GM12891 (cell line): Measurements from ENCODE around the gene PARD6A. TPM values are rescaled to one million over a fixed set of nuclear protein-coding genes. Genes with fewer than 3 reads are reported as not detected.

Experiments used
- DNase-seq: peaks from one replicate; pipeline ENCODE4 v3.0.0; 2011; ENCODE audit warnings: low spot score; ENCODE audit not compliant: insufficient read length
- FAIRE-seq: peaks from 2 replicates; lab custom pipeline; 2011; peaks lifted over from hg19 to GRCh38; lab: Jason Lieb, UNC
- PAX5 ChIP-seq: IDR thresholded peaks from 2 replicates; pipeline ENCODE4 v1.6.1; 2011; ENCODE audit warnings: low read length, moderate library complexity, mild to moderate bottlenecking; ENCODE audit not compliant: insufficient read depth, severe bottlenecking
- POLR2A ChIP-seq: IDR thresholded peaks from 2 replicates; pipeline ENCODE4 v1.6.1; 2011; ENCODE audit warnings: low read depth, low read length, control low read depth
- POLR2AphosphoS5 ChIP-seq: IDR thresholded peaks from 2 replicates; pipeline ENCODE4 v1.6.1; 2011; ENCODE audit warnings: low read depth, low read length, control low read depth
- POU2F2 ChIP-seq: IDR thresholded peaks from 2 replicates; pipeline ENCODE4 v1.6.1; 2011; ENCODE audit warnings: low read depth, mild to moderate bottlenecking, control low read depth, low read length, moderate library complexity
- SPI1 ChIP-seq: IDR thresholded peaks from 2 replicates; pipeline ENCODE4 v1.6.1; 2011; ENCODE audit warnings: low read depth, low read length, control low read depth
- TAF1 ChIP-seq: IDR thresholded peaks from 2 replicates; pipeline ENCODE4 v1.6.1; 2011; ENCODE audit warnings: low read depth, low read length, control low read depth
- polyA plus RNA-seq: library from polyadenylated mRNA; unstranded; fragments of >200 nt; gene quantifications from one replicate; pipeline ENCODE4 v1.2.1, GENCODE V29; 2012; ENCODE audit warnings: low read depth, missing spikeins, inconsistent platforms; ENCODE audit not compliant: missing spikeins

The PARD6A gene
- 2.4 TPM for polyA plus RNA-seq

GRCh38 chr16:67660564-67661028 is at the start of gene PARD6A:
Gene PARD6A (plus strand): TSS chr16:67660960. CDS start chr16:67661039, 79 bp downstream.
- peak; percentile 100 for DNase-seq
- FAIRE-seq, result peak; percentile 100
- TF ChIP-seq TAF1, result no peak
- peak; percentile 33 for TF ChIP-seq PAX5

- FAIRE-seq, result no peak
- no peak for DNase-seq
- no peak for TF ChIP-seq SPI1
- TF ChIP-seq PAX5, result no peak
- no peak for TF ChIP-seq POLR2AphosphoS5
- no peak for TF ChIP-seq TAF1
- no peak for TF ChIP-seq POU2F2
- no peak for TF ChIP-seq POLR2A
Measured at GRCh38 chr16:67613808-67614207, 47.0 kb upstream of the PARD6A start.

GRCh38 chr16:67628216-67628615 is 32.5 kb upstream of the PARD6A start:
- FAIRE-seq (no peak), DNase-seq (no peak)
- no peak for TF ChIP-seq SPI1
- no peak for TF ChIP-seq POLR2AphosphoS5
- no peak for TF ChIP-seq POU2F2
- TF ChIP-seq TAF1, result no peak
- TF ChIP-seq PAX5, result no peak
- TF ChIP-seq POLR2A, result no peak

- no peak for TF ChIP-seq SPI1
- TF ChIP-seq POU2F2, result no peak
- TF ChIP-seq POLR2AphosphoS5, result no peak
- no peak for TF ChIP-seq PAX5
- no peak for TF ChIP-seq POLR2A
- no peak for TF ChIP-seq TAF1
- FAIRE-seq (no peak), DNase-seq (no peak)
Measured at GRCh38 chr16:67632415-67633172, 28.2 kb upstream of the PARD6A start.

- FAIRE-seq (no peak), DNase-seq (no peak)
- TF ChIP-seq TAF1 (no peak), POU2F2 (no peak), PAX5 (no peak), POLR2A (no peak), SPI1 (no peak), POLR2AphosphoS5 (no peak)
Measured at GRCh38 chr16:67636713-67637112, 24.0 kb upstream of the PARD6A start.

GRCh38 chr16:67637625-67638024 is 23.1 kb upstream of the PARD6A start:
- DNase-seq, result no peak
- no peak for FAIRE-seq
- TF ChIP-seq POLR2A, result no peak
- no peak for TF ChIP-seq POU2F2
- TF ChIP-seq PAX5, result no peak
- TF ChIP-seq SPI1, result no peak
- no peak for TF ChIP-seq POLR2AphosphoS5
- no peak for TF ChIP-seq TAF1

- no peak for DNase-seq
- no peak for TF ChIP-seq POU2F2
- TF ChIP-seq POLR2AphosphoS5, result no peak
- no peak for TF ChIP-seq TAF1
- no peak for TF ChIP-seq POLR2A
- TF ChIP-seq PAX5, result no peak
- TF ChIP-seq SPI1, result no peak
- FAIRE-seq, result no peak
Measured at GRCh38 chr16:67641779-67642708, 18.7 kb upstream of the PARD6A start.

GRCh38 chr16:67644038-67644437 is 16.7 kb upstream of the PARD6A start:
- TF ChIP-seq POU2F2, result no peak
- no peak for TF ChIP-seq PAX5
- no peak for TF ChIP-seq TAF1
- TF ChIP-seq POLR2A, result no peak
- no peak for TF ChIP-seq SPI1
- no peak for TF ChIP-seq POLR2AphosphoS5
- DNase-seq (no peak), FAIRE-seq (no peak)

GRCh38 chr16:67645397-67646121 is 15.2 kb upstream of the PARD6A start:
- TF ChIP-seq TAF1 (no peak), POLR2AphosphoS5 (no peak), POLR2A (no peak), POU2F2 (no peak), SPI1 (no peak), PAX5 (no peak)
- DNase-seq, result no peak
- no peak for FAIRE-seq
